Epithelial cell of umbilical artery (primary cell): Measurements from ENCODE around the gene ZC3HAV1L. TPM values are rescaled to one million over a fixed set of nuclear protein-coding genes. Genes with fewer than 3 reads are reported as not detected.

Experiments used
- total RNA-seq: library from RNA; depleted of rRNA; stranded (reverse); fragments of >200 nt; gene quantifications from 2 replicates; pipeline ENCODE4 v1.2.3, GENCODE V29; 2014

ZC3HAV1L gene, protein sequence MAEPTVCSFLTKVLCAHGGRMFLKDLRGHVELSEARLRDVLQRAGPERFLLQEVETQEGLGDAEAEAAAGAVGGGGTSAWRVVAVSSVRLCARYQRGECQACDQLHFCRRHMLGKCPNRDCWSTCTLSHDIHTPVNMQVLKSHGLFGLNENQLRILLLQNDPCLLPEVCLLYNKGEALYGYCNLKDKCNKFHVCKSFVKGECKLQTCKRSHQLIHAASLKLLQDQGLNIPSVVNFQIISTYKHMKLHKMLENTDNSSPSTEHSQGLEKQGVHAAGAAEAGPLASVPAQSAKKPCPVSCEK
- total RNA-seq, result 12.2 and 13.3 TPM in 2 replicates

DNA sequence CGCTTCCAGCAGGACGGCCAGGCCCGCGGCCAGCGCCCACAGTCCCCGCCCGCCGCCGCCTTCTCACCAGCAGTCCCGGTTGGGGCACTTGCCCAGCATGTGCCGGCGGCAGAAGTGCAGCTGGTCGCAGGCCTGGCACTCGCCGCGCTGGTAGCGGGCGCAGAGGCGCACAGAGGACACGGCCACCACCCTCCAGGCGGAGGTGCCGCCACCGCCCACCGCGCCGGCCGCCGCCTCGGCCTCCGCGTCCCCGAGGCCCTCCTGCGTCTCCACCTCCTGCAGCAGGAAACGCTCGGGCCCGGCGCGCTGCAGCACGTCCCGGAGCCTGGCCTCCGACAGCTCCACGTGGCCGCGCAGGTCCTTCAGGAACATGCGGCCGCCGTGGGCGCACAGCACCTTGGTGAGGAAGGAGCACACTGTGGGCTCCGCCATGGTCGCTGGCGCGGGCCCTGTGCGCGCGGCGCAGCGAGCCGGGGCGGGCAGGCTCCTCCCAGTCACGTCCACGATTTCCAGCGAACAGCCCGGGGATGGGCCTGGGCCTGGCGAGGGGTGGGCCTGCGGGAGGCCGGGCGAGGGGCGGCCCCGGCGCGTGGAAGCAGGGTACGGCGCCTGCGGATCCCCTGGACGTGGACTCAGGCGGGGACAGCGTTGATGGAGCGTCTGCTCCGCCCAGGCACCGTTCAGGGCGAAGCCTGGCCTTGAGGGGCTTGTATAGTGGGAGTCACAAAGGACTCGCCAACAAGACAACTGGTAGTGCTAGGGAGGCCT, at the start of gene ZC3HAV1L:
Gene ZC3HAV1L, minus strand, starts transcription at position 457 of the 768 bp plus-strand sequence. Its CDS starts 25 bp downstream, at position 432.

DNA sequence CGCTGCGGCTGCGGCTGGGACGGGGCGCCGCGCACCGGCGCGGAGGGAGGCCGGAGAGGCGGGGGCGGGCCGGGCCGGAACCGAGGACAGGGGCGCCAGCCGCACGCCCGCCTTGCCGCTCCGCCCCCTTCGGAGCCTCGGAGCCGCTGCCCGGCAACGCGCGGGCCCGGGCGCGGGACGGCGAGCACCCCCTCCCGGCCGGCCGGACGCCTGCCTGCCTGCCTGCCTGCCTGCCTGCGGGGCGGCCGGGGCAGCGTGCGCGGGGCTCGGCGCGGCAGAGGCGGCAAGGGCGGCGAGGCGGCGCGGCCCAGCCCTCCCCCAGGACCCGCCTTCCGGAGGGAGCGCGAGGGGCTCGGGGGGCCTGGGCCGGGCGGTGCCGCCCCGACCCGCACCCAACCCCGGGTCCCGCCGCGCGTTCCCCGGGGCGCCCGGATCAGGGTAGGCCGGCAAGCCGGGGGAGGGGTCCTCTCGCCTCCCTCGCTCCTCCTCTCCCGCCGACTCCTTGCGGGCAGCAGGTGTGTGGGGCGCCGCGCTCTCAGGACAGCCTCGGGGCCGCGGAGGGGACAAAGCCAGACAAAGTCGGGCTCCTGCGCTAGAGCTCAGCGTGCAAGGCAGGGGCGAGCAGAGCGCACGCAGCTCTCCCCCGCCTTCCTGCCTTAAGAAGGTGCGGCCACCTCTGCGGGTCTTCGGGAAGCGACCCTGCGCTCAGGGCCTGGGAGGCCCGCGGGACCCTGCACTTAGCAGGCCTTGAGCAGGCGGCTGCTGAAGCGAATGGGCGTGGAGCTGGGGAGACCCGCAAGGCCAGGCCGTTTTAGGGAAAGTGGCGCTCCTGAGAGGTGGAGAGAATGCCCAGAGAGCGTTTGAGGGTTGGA, 54.3 kb downstream of the ZC3HAV1L start, which contains the start of gene KIAA1549:
Gene KIAA1549, minus strand, starts transcription at position 58 of the 872 bp plus-strand sequence. CDS start 120 bp downstream, outside the sequence.

Other genes with a start within 250 kb of the ZC3HAV1L start
- not detected in 2 replicates for gene TMEM213, start 238.0 kb downstream of the ZC3HAV1L start, total RNA-seq
- gene ATP6V0A4, start 237.8 kb downstream of the ZC3HAV1L start, total RNA-seq, result under 0.01 TPM in 2 replicates
- 1.2 and 1.9 TPM in 2 replicates for gene KIAA1549, start 54.7 kb downstream of the ZC3HAV1L start, total RNA-seq
- 27.9 and 55.2 TPM in 2 replicates for gene ZC3HAV1, start 73.7 kb upstream of the ZC3HAV1L start, total RNA-seq
- gene UBN2, start 195.2 kb upstream of the ZC3HAV1L start, total RNA-seq, result 3.2 and 7.1 TPM in 2 replicates